MM.1S (cell line): ENCODE data around the gene PNMA1.
A peak's percentile ranks its signal among the peaks of the same experiment; 100 is the strongest.

Experiments used
- DNase-seq: peaks from one replicate; pipeline ENCODE4 v3.0.0-alpha.2; 2015
- H2AFZ ChIP-seq: fragments of 300-600 bp; sonication (generic); 2 replicates; pipeline ENCODE4 v1.6.0; 2016; ENCODE audit warnings: antibody characterized with exemption, low read length
- H3F3A ChIP-seq: fragments of 300-600 bp; sonication (generic); 2 replicates; pipeline ENCODE4 v1.6.1; 2016; ENCODE audit warnings: mild to moderate bottlenecking, antibody characterized with exemption, low read length, moderate library complexity, mixed read lengths; ENCODE audit not compliant: insufficient read depth
- H3K27ac ChIP-seq: fragments of 300-600 bp; sonication (generic); 2 replicates; pipeline ENCODE4 v1.5.1; 2016; ENCODE audit warnings: mild to moderate bottlenecking, low read length
- H3K27me3 ChIP-seq: fragments of 300-600 bp; sonication (generic); replicated peaks from 2 replicates; pipeline ENCODE4 v1.6.0; 2016; ENCODE audit warnings: low read length; ENCODE audit not compliant: insufficient read depth
- H3K36me3 ChIP-seq: fragments of 300-600 bp; sonication (generic); replicated peaks from 2 replicates; pipeline ENCODE4 v1.6.1; 2016; ENCODE audit warnings: mild to moderate bottlenecking, low read length, mixed read lengths; ENCODE audit not compliant: insufficient read depth
- H3K4me1 ChIP-seq: fragments of 300-600 bp; sonication (generic); 2 replicates; pipeline ENCODE4 v1.6.1; 2016; ENCODE audit warnings: low read length, mixed read lengths
- H3K4me2 ChIP-seq: fragments of 300-600 bp; sonication (generic); 2 replicates; pipeline ENCODE4 v1.6.0; 2016; ENCODE audit warnings: low read depth, low read length
- H3K4me3 ChIP-seq: fragments of 300-600 bp; sonication (generic); 2 replicates; pipeline ENCODE4 v1.5.1; 2016; ENCODE audit warnings: low read length, mixed read lengths
- H3K79me2 ChIP-seq: fragments of 300-600 bp; sonication (generic); 2 replicates; pipeline ENCODE4 v1.6.1; 2016; ENCODE audit warnings: mixed run types, low read length, mixed read lengths
- H3K9ac ChIP-seq: fragments of 300-600 bp; sonication (generic); 2 replicates; pipeline ENCODE4 v1.6.1; 2016; ENCODE audit warnings: low read length, mixed read lengths
- H3K9me2 ChIP-seq: fragments of 300-600 bp; sonication (generic); replicated peaks from 2 replicates; pipeline ENCODE4 v1.6.1; 2016; ENCODE audit warnings: mild to moderate bottlenecking, low read length, mixed read lengths; ENCODE audit not compliant: insufficient read depth
- H3K9me3 ChIP-seq: fragments of 300-600 bp; sonication (generic); replicated peaks from 2 replicates; pipeline ENCODE4 v1.6.1; 2016; ENCODE audit warnings: mild to moderate bottlenecking, low read length, mixed read lengths; ENCODE audit not compliant: insufficient read depth
- H4K20me1 ChIP-seq: fragments of 300-600 bp; sonication (generic); 2 replicates; pipeline ENCODE4 v1.6.1; 2016; ENCODE audit warnings: mild to moderate bottlenecking, low read length, moderate library complexity, mixed read lengths; ENCODE audit not compliant: insufficient read depth
- CTCF ChIP-seq: fragments of 300-600 bp; sonication (generic); IDR thresholded peaks from 2 replicates; pipeline ENCODE4 v1.5.1; 2016; ENCODE audit warnings: antibody characterized with exemption, low read length, mixed read lengths
- EZH2 ChIP-seq: fragments of 300-600 bp; sonication (generic); optimal IDR thresholded peaks from 2 replicates; pipeline ENCODE3; 2017; ENCODE audit warnings: low read depth, mild to moderate bottlenecking, antibody characterized with exemption, low read length, mixed read lengths
- EZH2phosphoT487 ChIP-seq: fragments of 300-600 bp; sonication (generic); IDR thresholded peaks from 2 replicates; pipeline ENCODE4 v1.6.1; 2018; ENCODE audit warnings: antibody characterized with exemption, low read length

PNMA1 gene

GRCh38 chr14:73729556-73730265 is 15.5 kb upstream of the PNMA1 start:
- H3K9ac ChIP-seq = no peak overlapping the region
- H2AFZ ChIP-seq = no peak overlapping the region
- no peaks in the 10 kb centered on the region; the same call in 1 of the 2 replicates for H3F3A ChIP-seq
- no peaks in the 10 kb centered on the region for H3K9me2 ChIP-seq
- H3K36me3 ChIP-seq = no peaks in the 10 kb centered on the region
- no peak for DNase-seq
- H4K20me1 ChIP-seq = no peaks in the 10 kb centered on the region
- H3K4me2 ChIP-seq = no peak overlapping the region
- H3K79me2 ChIP-seq = peaks cover 6% of the 10 kb centered on the region; the same call in 1 of the 2 replicates
- H3K27ac ChIP-seq = no peak overlapping the region
- H3K9me3 ChIP-seq = no peaks in the 10 kb centered on the region
- TF ChIP-seq CTCF = no peak
- no peak for TF ChIP-seq EZH2
- TF ChIP-seq EZH2phosphoT487 = no peak
- no peak overlapping the region for H3K4me3 ChIP-seq
- no peaks in the 10 kb centered on the region for H3K27me3 ChIP-seq
- H3K4me1 ChIP-seq = no peaks in the 10 kb centered on the region

DNA sequence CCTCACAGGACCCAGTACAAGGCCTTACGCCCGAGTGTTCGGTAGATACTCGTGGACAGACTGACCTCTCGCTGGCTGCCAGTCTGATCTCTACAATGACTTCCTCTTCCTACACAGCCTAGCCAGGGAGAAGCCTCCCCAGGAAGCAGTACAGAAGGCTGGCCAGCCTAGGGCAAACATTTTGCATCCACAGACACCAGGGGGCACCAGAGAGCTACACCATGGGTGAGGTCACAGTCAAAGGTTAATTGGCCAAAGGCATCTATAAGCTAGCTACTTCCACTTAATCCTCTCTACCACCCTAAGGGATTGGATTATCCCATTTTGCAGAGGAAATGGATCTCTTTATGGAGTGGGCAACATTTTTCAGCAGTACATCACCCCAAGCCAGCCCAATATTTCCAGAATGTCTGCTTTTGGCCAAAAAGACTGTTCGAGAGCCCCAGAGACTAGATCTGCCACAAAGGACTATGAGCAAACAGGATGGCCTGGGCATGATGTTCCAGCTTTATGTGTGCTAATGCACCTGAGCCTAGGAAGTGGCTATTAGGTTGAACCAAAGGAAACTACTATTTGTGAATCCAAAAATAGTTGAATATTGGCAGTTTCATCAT is 14.6 kb upstream of the PNMA1 start:
- Histone ChIP-seq H3K36me3 (no peaks in the 10 kb centered on the region), H3K4me2 (no peak overlapping the region), H3K27ac (no peak overlapping the region)

DNA sequence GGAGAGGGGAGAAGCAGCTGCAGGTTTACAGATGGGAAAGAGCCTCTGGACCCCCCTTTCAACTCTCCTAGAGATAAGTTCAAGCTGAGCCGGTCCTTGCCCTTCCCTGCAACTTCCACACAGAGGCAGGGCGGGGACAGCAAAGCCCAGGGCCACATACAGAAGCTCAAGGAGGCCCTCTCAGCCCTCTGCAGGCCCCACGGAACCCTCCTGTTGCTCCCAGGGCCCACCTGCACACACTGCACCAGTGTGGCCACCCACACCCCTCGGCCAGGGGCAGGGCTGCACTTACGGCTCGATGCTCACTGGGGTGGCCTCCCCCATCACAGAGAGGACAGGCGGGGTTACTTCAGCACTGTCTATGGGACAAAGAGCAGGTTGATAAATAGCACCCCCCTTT is 13.0 kb upstream of the PNMA1 start:
- Histone ChIP-seq H3K4me3 (no peak overlapping the region), H3K9ac (no peak overlapping the region), H3K4me1 (no peaks in the 10 kb centered on the region), H3F3A (no peaks in the 10 kb centered on the region; the same call in 1 of the 2 replicates), H3K4me2 (no peak overlapping the region), H3K27me3 (no peaks in the 10 kb centered on the region), H3K9me2 (no peaks in the 10 kb centered on the region), H3K36me3 (no peaks in the 10 kb centered on the region), H4K20me1 (no peaks in the 10 kb centered on the region), H2AFZ (no peak overlapping the region), H3K27ac (no peak overlapping the region), H3K79me2 (peaks cover 6% of the 10 kb centered on the region; the same call in 1 of the 2 replicates), H3K9me3 (no peaks in the 10 kb centered on the region)
- no peak for DNase-seq
- TF ChIP-seq EZH2 (no peak), CTCF (no peak), EZH2phosphoT487 (no peak)

More for the DNA sequence above, 14.6 kb upstream of the PNMA1 start:
- no peak overlapping the region for H2AFZ ChIP-seq
- H3K27me3 ChIP-seq = no peaks in the 10 kb centered on the region
- H4K20me1 ChIP-seq = no peaks in the 10 kb centered on the region
- H3K79me2 ChIP-seq = peaks cover 6% of the 10 kb centered on the region; the same call in 1 of the 2 replicates
- DNase-seq = peak; percentile 53
- no peaks in the 10 kb centered on the region; the same call in 1 of the 2 replicates for H3F3A ChIP-seq
- H3K9me3 ChIP-seq = no peaks in the 10 kb centered on the region
- H3K9me2 ChIP-seq = no peaks in the 10 kb centered on the region
- no peaks in the 10 kb centered on the region for H3K4me1 ChIP-seq
- no peak overlapping the region for H3K9ac ChIP-seq
- TF ChIP-seq CTCF = peak; percentile 65
- no peak for TF ChIP-seq EZH2
- H3K4me3 ChIP-seq = no peak overlapping the region
